ENCODE data around the gene TBC1D2.
A peak's percentile ranks its signal among the peaks of the same experiment; 100 is the strongest.
"Not testable (repeated sequence)": the region's sequence is repeated elsewhere in the genome, so short reads cannot be mapped to it uniquely, and the experiment has no call there.

Gene TBC1D2

GRCh38 chr9:98275159-98275558 lies 19.7 kb upstream of the TBC1D2 start:
- no peak overlapping the region for H3K4me3 ChIP-seq (replicated peaks; ENCODE audit: low read depth, low read length)
- DNase-seq (ENCODE audit: low read depth) = no peak
- TF ChIP-seq CTCF (IDR thresholded peaks at IDR 0.05; ENCODE audit: low read length, missing control alignments) = no peak

- no peak for TF ChIP-seq CTCF (IDR thresholded peaks at IDR 0.05; ENCODE audit: low read length, missing control alignments)
- H3K4me3 ChIP-seq (replicated peaks; ENCODE audit: low read depth, low read length) = no peak overlapping the region
- no peak for DNase-seq (ENCODE audit: low read depth)
Observed at GRCh38 chr9:98272083-98272482, 16.6 kb upstream of the TBC1D2 start.

GRCh38 chr9:98271479-98271878 lies 16.0 kb upstream of the TBC1D2 start:
- no peak for DNase-seq (ENCODE audit: low read depth)
- no peak for TF ChIP-seq CTCF (IDR thresholded peaks at IDR 0.05; ENCODE audit: low read length, missing control alignments)
- no peak overlapping the region for H3K4me3 ChIP-seq (replicated peaks; ENCODE audit: low read depth, low read length)

GRCh38 chr9:98270284-98270683 lies 14.8 kb upstream of the TBC1D2 start:
- H3K4me3 ChIP-seq (replicated peaks; ENCODE audit: low read depth, low read length); DNase-seq (ENCODE audit: low read depth): not testable (repeated sequence)

GRCh38 chr9:98269652-98270051 lies 14.2 kb upstream of the TBC1D2 start:
- not testable (repeated sequence) for DNase-seq (ENCODE audit: low read depth)

GRCh38 chr9:98267556-98267955 lies 12.1 kb upstream of the TBC1D2 start:
- H3K4me3 ChIP-seq (replicated peaks; ENCODE audit: low read depth, low read length); DNase-seq (ENCODE audit: low read depth): not testable (repeated sequence)

More at GRCh38 chr9:98269652-98270051, 14.2 kb upstream of the TBC1D2 start:
- H3K4me3 ChIP-seq (replicated peaks; ENCODE audit: low read depth, low read length) = not testable (repeated sequence)

GRCh38 chr9:98264516-98264915 lies 9.1 kb upstream of the TBC1D2 start:
- DNase-seq (ENCODE audit: low read depth) = no peak

GRCh38 chr9:98263482-98264357 lies 8.3 kb upstream of the TBC1D2 start:
- DNase-seq (ENCODE audit: low read depth) = peak; percentile 89
- no peak overlapping the region for H3K4me3 ChIP-seq (replicated peaks; ENCODE audit: low read depth, low read length)
- no peak for TF ChIP-seq CTCF (IDR thresholded peaks at IDR 0.05; ENCODE audit: low read length, missing control alignments)

More at GRCh38 chr9:98264516-98264915, 9.1 kb upstream of the TBC1D2 start:
- TF ChIP-seq CTCF (IDR thresholded peaks at IDR 0.05; ENCODE audit: low read length, missing control alignments) = no peak
- no peak overlapping the region for H3K4me3 ChIP-seq (replicated peaks; ENCODE audit: low read depth, low read length)

Measured in fibroblast of pulmonary artery (primary cell).